K562 (cell line): ENCODE data around the gene UFSP2.

Source experiments
- EP300 ChIP-seq: IDR thresholded peaks from 2 replicates; pipeline ENCODE4 v1.6.1; 2012; ENCODE audit warnings: low read length, improper control_type of control experiment
- FIP1L1 ChIP-seq: fragments of 200-400 bp; formaldehyde crosslinking; IDR thresholded peaks from 2 replicates; pipeline ENCODE4 v1.6.1; 2018; ENCODE audit warnings: mild to moderate bottlenecking, low read depth, low read length; ENCODE audit not compliant: poor library complexity, severe bottlenecking
- FOXA1 ChIP-seq: fragments of 450-650 bp; IDR thresholded peaks from 2 replicates; pipeline ENCODE4 v1.6.1; 2016; ENCODE audit warnings: mild to moderate bottlenecking, borderline replicate concordance
- NFYB ChIP-seq: IDR thresholded peaks from 2 replicates; pipeline ENCODE4 v1.6.1; 2011; ENCODE audit warnings: mild to moderate bottlenecking, moderate library complexity; ENCODE audit not compliant: insufficient read length; ENCODE audit errors: extremely low read depth
- NRF1 ChIP-seq, 2 experiments: fragments of 450-650 bp; IDR thresholded peaks in 1 of 2; conservative IDR thresholded peaks in 1 of 2; 2 replicates each; pipeline ENCODE4 v1.6.1; 2014; ENCODE audit warnings: mild to moderate bottlenecking in 2 of 2
- POLR2A ChIP-seq: fragments of 450-650 bp; conservative IDR thresholded peaks from 2 replicates; pipeline ENCODE4 v1.6.1; 2016
- TF ChIP-seq, protein P1 (sequence below): sonication (generic); formaldehyde crosslinking; IDR thresholded peaks from 2 replicates; pipeline ENCODE4 v1.9.0; 2022; ENCODE audit warnings: mild to moderate bottlenecking, missing genetic modification reagents
- TF ChIP-seq, protein P2 (sequence below), 3 experiments: IDR thresholded peaks in 2 of 3; conservative IDR thresholded peaks in 1 of 3; 2 replicates each; pipeline ENCODE4 v1.5.1; 2011 to 2012; ENCODE audit warnings: low read length in 3 of 3, mild to moderate bottlenecking in 3 of 3, control low read depth in 2 of 3, improper control_type of control experiment in 1 of 3, inconsistent platforms in 1 of 3, low read depth in 1 of 3, mixed read lengths in 1 of 3, moderate library complexity in 1 of 3; ENCODE audit not compliant: insufficient read depth in 2 of 3

- TF ChIP-seq NFYB (no peak), NRF1 (conservative IDR thresholded peaks at IDR 0.05 in 1 of 2, IDR thresholded peaks at IDR 0.05 in 1 of 2) (no peak), FIP1L1 (no peak), POLR2A (no peak), FOXA1 (no peak), EP300 (no peak)
- TF ChIP-seq, protein P1, sequence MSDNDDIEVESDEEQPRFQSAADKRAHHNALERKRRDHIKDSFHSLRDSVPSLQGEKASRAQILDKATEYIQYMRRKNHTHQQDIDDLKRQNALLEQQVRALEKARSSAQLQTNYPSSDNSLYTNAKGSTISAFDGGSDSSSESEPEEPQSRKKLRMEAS (CRISPR knock-in tag), result no peak
- TF ChIP-seq, protein P2, sequence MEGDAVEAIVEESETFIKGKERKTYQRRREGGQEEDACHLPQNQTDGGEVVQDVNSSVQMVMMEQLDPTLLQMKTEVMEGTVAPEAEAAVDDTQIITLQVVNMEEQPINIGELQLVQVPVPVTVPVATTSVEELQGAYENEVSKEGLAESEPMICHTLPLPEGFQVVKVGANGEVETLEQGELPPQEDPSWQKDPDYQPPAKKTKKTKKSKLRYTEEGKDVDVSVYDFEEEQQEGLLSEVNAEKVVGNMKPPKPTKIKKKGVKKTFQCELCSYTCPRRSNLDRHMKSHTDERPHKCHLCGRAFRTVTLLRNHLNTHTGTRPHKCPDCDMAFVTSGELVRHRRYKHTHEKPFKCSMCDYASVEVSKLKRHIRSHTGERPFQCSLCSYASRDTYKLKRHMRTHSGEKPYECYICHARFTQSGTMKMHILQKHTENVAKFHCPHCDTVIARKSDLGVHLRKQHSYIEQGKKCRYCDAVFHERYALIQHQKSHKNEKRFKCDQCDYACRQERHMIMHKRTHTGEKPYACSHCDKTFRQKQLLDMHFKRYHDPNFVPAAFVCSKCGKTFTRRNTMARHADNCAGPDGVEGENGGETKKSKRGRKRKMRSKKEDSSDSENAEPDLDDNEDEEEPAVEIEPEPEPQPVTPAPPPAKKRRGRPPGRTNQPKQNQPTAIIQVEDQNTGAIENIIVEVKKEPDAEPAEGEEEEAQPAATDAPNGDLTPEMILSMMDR (IDR thresholded peaks at IDR 0.05 in 2 of 3, conservative IDR thresholded peaks at IDR 0.05 in 1 of 3; ENCODE audit: insufficient read depth in 2 of 3, low read depth in 1 of 3, low read length in 3 of 3), result no peak
Measured at GRCh38 chr4:185437809-185438208, 12.0 kb upstream of the UFSP2 start.
